Mucosa of rectum (tissue), 2 donors: ENCODE results near the gene C1GALT1C1L.

Experiments
- H3K27ac ChIP-seq, 2 donors: one replicate each; pipeline ENCODE4 v1.7.0; 2013; ENCODE audit warnings: inconsistent platforms in 2 of 2, low read depth in 2 of 2, low read length in 2 of 2
- H3K27me3 ChIP-seq, 2 donors: one replicate each; pipeline ENCODE4 v1.7.0; 2013; ENCODE audit warnings: low read length in 2 of 2; ENCODE audit not compliant: control insufficient read depth in 2 of 2, insufficient read depth in 2 of 2
- H3K36me3 ChIP-seq, 2 donors: one replicate each; pipeline ENCODE4 v1.7.0; 2013; ENCODE audit warnings: low read length in 2 of 2; ENCODE audit not compliant: control insufficient read depth in 2 of 2, insufficient read depth in 2 of 2
- H3K4me1 ChIP-seq, 2 donors: one replicate each; pipeline ENCODE4 v1.7.0; 2013; ENCODE audit warnings: low read length in 2 of 2, mild to moderate bottlenecking in 1 of 2; ENCODE audit not compliant: control insufficient read depth in 2 of 2, insufficient read depth in 2 of 2
- H3K4me3 ChIP-seq, 2 donors: one replicate each; pipeline ENCODE4 v1.7.0; 2013; ENCODE audit warnings: low read length in 2 of 2
- H3K9ac ChIP-seq, 2 donors: one replicate each; pipeline ENCODE4 v1.7.0; 2013; ENCODE audit warnings: low read length in 2 of 2, low read depth in 1 of 2, mild to moderate bottlenecking in 1 of 2
- H3K9me3 ChIP-seq, 2 donors: one replicate each; pipeline ENCODE4 v1.7.0; 2013; ENCODE audit warnings: low read length in 2 of 2; ENCODE audit not compliant: control insufficient read depth in 2 of 2
- donor health status: healthy.
- donor health status: Normal muscosa, but diverticular disease.

The C1GALT1C1L gene

GRCh38 chr2:43631618-43632317 lies 44.5 kb downstream of the C1GALT1C1L start:
- H3K27ac ChIP-seq, result no peak overlapping the region
- peaks cover 0 to under 1% of the 10 kb centered on the region in 2 donors for H3K4me1 ChIP-seq

More at GRCh38 chr2:43631618-43632317, 44.5 kb downstream of the C1GALT1C1L start:
- H3K9ac ChIP-seq, result no peak overlapping the region
- H3K9me3 ChIP-seq, result no peaks in the 10 kb centered on the region
- no peak overlapping the region for H3K4me3 ChIP-seq
- H3K36me3 ChIP-seq, result no peaks in the 10 kb centered on the region
- H3K27me3 ChIP-seq, result peaks cover 4 to 8% of the 10 kb centered on the region in 2 donors
